Myocyte (in vitro differentiated cells): ENCODE measurements around the gene SYNPR. TPM values are rescaled to one million over a fixed set of nuclear protein-coding genes. Genes with fewer than 3 reads are reported as not detected.
A peak's percentile ranks its signal among the peaks of the same experiment; 100 is the strongest.

Experiments used
- DNase-seq: peaks from one replicate; pipeline ENCODE4 v3.0.0-alpha.2; 2012; ENCODE audit warnings: low read depth
- total RNA-seq: library from RNA; depleted of rRNA; stranded (reverse); fragments of >200 nt; gene quantifications from 2 replicates; pipeline ENCODE4 v1.2.3, GENCODE V29; 2014

SYNPR gene
- total RNA-seq, 1 donor from 2014 or later: not detected

DNA sequence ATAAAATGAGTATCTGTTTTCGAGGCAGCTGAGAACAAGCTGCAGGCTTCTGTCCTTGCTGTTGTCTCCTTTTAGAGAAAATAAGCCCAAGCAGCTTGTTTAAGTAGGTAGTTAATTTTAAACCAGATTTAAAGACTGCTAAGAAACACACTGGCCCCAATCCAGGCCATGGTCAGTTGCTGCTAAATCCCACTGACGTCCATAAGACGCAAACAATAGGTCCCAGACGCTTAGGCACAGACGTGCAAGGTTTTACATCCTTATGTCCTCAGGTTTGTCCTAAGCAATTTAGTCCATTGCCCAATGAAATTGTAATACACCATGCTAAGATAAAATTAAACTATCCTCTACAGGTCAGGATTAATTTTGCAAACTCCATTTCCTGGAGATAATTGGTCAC, 254.4 kb downstream of the SYNPR start:
- no peak for DNase-seq

- no peak for DNase-seq
Measured at GRCh38 chr3:63538919-63539318, 260.8 kb downstream of the SYNPR start.

DNA sequence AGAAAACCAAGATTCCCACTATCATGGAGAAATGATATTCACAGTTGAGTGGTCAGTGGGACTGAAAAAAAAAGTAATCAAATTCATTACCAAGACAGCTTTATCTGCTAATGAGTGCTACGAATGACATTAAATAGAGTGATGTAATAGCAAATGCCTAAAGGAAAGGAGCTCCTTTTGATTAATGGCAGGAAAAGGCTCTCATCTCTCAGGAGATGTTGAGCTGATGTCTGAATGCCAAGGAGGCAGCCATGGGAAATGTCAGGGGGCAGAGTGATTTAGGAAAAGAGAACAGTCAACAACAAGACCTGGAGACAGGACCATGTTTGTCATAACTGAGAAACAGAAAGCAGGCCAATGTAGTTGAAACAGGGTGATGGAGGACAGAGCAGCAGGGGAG, 277.7 kb downstream of the SYNPR start:
- DNase-seq: no peak

- DNase-seq: no peak
Measured at GRCh38 chr3:63556401-63556800, 278.3 kb downstream of the SYNPR start.

DNA sequence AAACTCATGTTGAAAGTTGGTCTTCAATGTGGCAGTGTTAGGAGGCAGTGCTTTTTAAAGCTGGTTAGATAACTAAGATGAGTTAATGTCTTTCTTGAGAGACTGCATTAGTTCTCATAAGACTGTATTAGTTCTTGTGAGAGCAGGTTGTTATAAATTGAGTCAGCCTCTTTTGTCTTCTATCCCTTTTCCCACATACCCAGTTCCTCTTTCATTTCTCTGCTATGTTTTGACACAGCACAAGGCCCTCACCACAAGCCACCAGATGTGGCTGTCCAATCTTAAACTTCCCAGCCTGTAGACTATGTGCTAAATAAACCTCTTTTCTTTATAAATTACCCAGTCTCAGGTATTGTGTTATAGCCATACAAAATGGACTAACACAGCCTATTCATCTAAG, 279.8 kb downstream of the SYNPR start:
- no peak for DNase-seq

DNA sequence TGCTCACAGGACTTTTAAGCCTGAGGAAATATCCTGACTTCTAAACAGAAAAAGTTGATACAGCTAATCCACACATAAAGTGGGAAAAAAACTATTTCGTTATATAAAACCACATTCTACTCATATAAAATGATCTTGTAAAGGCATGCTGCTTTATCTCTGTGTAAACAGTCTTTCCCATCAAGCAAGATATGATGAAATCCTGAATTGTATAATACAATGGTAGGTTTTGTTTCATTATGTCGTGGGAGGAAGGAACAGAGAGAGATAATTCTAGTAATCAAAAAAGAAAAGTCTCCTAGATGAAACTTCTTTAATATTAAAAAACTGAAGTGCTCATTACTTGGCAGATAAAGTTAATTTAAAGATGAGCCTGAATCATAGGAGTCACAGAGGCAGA, 281.8 kb downstream of the SYNPR start:
- no peak for DNase-seq

DNA sequence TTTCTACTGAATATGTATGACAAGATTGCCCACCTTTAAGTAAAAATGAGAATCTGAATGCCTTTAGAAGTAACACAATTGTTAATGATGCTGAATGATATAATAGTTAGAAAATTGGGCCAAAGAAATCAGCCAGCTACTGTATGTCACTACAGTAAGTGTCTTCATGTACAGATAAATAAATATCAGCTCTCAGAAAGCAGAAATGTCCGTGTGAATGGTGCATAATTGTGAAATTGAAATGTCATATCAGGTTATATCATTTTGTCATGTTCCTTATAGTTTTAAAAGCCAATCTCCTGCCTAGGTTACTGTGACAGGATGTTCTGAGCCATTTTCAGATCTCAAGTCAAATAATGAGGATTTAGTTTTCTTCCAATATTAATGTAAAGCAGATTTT, 283.8 kb downstream of the SYNPR start:
- DNase-seq: no peak

DNA sequence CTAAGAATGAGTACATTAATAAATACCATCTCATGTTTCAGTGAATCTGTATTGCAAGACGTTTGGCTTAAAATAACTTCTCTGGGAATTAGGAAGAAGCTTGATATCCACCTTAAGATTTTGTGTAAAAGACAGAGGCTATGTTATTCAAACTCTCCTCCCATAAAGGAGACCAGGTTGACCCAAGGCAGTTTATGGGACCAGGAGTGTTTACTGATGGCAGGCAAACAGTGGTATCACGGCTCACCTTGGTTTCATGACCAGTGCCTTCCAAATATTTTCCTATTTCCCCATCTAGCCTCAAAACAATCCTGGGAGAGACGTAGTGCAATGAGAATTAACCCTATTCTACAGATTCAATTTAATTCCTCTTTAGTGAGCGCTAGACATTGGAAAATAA, 284.2 kb downstream of the SYNPR start:
- no peak for DNase-seq

DNA sequence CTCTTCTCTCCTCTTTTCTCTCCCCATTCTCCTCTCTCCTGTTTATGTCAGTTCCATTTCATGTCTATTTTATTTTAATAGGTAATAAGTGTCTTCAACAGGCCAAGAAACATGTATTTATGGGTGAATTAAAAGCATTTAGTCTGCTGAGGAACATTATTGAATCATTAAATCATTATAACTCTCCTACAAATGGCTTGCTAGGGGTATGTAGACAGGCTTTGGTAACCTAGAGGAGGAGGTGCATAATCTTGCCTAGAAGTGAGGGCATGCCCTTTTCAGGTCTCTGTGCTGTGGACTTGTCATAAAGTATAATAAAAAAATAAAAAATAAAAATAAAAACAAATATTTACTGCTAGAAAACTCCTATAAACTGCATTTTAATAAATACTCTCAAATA, 285.5 kb downstream of the SYNPR start:
- no peak for DNase-seq

GRCh38 chr3:63565220-63565619, 287.1 kb downstream of the SYNPR start:
- no peak for DNase-seq

DNA sequence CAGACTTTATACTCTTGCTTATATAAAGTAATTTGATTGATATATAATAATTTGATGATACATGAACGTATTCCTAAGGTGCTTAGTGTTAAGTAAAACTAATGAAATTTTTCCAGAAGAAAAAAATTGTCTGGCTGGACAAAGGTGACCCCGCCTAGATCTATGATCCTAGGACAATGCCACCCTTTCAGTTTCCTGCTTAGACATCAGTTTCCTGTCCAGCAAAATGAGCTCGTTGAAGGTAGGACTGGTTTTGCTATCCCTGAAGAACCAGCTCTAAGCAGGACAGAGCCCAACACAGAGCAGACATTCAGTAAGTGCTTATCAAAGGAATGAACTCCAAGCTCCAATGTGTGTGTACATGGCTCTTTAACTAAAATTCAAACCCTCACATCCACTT, 293.6 kb downstream of the SYNPR start:
- DNase-seq: no peak

GRCh38 chr3:63576846-63577245, 298.7 kb downstream of the SYNPR start:
- DNase-seq: no peak

- DNase-seq: no peak
Measured at GRCh38 chr3:63578858-63579257, 300.8 kb downstream of the SYNPR start.

- DNase-seq: no peak
Measured at GRCh38 chr3:63580151-63580550, 302.0 kb downstream of the SYNPR start.

DNA sequence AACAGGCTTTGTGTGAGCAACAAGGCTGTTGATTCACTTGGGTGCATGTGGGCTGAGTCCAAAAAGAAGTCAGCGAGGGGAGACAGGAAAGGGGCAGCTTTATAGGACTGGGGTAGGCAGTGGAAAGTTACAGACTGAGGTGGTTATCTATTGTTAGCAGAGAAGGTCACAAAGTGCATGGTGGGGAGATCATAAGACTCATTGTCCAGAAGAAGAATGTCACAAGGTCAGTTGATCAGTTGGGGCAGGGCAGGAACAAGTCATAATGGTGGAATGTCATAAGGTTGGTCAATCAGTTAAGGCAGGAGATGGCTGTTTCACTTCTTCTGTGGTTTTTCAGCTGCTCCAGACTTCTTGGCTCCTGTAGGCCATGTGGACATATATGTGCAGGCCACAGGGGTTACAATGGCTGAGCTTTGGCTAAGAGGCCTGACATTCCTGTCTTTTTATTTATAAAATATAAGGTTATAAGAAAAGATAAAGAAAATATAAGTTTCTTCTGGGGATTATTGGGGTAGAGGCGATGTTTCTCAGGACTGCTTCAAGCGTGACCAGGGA, 304.9 kb downstream of the SYNPR start:
- DNase-seq: peak; percentile 9

DNA sequence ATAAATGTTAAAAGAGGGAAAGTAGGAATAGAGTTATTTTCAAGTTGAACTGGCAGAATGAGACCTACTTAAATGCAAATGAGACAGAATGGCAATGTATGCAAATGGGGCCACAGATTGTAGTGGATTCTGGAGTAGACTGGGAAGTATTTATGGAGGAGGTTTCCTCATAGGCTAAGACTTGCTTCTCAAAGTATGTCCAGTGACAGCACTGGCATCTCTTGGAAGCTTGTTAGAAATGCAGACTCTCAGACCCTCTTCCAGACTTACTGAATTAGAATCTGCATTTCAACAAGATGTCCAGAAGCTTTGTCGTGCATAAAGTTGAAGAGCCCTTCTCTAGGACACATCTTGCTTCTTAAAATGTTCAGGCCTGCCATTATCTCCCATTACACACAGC, 306.6 kb downstream of the SYNPR start:
- no peak for DNase-seq

DNA sequence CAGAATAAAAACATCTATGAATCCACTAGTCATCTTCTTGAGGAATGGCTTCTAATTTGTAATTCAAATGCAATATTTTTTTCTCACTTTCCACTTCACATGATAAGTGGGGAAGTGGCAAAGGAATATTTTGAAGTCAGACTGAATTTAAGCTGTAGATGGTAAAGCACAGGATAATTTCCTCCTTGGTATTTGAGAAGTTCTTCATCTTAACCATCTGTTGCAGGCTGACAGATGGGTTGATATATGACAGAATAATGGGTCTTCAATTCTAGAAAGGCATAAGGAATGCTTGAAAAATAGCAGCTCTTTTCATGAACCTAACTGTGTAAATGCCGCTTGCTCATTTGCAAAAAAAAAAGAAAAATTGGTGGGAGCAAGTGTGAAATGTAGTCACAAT, 307.8 kb downstream of the SYNPR start:
- DNase-seq: no peak

DNA sequence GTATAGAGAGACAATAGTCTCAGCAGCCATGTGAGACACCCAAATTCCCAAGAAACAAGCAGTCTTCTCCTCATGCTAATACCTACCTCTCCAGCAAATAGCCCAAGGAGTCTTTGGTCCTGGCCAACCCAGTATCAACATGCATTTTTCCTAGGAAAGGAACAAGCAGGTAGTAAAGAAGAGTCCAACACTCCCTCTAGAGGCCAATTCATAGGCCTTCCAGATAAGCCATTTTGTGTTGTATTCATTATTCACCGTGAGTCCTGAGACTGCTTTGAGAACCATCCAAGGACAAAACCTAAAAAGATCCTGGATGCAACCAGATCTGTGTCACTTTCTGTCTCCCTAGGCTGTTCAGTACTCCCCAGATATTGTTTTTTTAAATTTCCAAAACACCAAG, 310.8 kb downstream of the SYNPR start:
- DNase-seq: no peak

DNA sequence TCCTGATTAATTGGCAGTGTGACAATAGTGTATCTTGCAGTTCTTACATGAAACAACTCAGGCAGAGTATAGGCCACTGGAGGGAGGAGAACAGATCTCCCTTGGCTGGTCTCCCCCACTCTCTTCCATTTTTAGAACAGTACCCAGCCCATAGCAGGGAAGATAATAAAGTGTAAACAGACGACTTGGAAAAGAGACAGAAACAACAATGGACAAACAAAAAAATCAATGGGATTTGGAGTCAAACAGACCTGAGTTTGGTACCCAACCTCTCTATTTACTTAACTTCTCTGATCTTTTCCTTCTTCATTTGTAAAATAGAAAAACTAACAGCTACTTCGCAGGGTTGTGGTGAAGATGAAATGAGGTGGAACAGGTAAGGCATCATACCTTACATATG, 315.7 kb downstream of the SYNPR start:
- no peak for DNase-seq

DNA sequence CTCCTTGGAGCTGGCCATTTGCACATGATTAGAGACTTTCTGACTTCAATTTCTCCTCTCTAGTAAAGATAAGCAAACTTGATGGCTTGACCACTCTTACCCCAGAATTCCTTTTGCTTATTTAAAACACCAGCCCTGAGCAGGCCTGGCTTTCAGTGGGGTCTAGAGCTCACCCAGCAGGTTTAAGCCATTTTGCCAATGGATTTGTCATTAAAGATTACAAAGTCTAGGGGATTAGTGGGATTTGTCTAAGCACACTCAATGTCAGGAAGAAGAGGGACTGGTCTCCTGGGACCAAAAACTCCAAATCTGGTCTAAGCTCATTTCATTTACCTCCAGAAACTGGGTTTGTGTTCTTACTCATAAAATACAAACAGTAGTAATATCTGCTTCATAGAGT, 317.1 kb downstream of the SYNPR start:
- no peak for DNase-seq

- DNase-seq: no peak
Measured at GRCh38 chr3:63597019-63597418, 318.9 kb downstream of the SYNPR start.

GRCh38 chr3:63607716-63608115, 329.6 kb downstream of the SYNPR start:
- no peak for DNase-seq

DNA sequence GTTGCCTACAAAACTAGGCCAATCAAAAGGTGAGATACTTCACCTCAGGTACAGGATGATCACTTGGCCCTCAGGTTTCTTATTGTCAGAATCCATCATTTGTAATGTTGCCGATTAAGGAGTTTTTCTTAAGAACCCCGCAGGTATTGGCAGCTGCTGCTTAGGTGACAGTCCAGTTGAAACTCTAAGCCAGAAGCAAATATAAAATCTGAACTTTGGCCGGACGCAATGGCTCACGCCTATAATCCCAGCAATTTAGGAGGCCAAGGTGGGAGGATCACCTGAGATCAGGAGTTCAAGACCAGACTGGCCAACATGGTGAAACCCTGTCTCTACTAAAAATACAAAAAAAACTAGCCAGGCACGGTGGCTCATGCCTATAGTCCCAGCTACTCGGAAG, 331.3 kb downstream of the SYNPR start:
- no peak for DNase-seq

DNA sequence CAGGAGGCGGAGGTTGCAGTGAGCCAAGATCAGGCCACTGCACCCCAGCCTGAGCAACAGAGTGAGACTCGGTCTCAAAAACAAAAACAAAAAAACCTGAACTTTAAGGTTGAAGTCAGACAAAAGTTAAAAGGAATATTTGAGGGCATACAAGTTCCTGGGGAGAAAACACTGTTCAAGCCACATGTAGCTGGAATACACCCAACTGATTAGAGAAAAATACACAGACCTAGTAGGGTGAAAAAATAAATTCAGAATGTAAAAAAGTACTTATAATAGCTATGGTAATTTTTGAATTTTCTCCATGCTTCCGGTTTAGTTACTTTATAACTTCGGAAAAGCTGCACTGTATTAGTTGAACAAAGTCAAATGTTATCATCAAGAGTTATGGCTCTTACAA, 331.7 kb downstream of the SYNPR start:
- DNase-seq: no peak
